Effector CD8-positive, alpha-beta T cell (primary cell): Measurements from ENCODE around the gene ARHGAP8.
"Not testable (repeated sequence)": the region's sequence is repeated elsewhere in the genome, so short reads cannot be mapped to it uniquely, and the experiment has no call there.

Experiments used
- DNase-seq: peaks from one replicate; lab custom pipeline; 2025; lab: John Stamatoyannopoulos, UW

Gene ARHGAP8

DNA sequence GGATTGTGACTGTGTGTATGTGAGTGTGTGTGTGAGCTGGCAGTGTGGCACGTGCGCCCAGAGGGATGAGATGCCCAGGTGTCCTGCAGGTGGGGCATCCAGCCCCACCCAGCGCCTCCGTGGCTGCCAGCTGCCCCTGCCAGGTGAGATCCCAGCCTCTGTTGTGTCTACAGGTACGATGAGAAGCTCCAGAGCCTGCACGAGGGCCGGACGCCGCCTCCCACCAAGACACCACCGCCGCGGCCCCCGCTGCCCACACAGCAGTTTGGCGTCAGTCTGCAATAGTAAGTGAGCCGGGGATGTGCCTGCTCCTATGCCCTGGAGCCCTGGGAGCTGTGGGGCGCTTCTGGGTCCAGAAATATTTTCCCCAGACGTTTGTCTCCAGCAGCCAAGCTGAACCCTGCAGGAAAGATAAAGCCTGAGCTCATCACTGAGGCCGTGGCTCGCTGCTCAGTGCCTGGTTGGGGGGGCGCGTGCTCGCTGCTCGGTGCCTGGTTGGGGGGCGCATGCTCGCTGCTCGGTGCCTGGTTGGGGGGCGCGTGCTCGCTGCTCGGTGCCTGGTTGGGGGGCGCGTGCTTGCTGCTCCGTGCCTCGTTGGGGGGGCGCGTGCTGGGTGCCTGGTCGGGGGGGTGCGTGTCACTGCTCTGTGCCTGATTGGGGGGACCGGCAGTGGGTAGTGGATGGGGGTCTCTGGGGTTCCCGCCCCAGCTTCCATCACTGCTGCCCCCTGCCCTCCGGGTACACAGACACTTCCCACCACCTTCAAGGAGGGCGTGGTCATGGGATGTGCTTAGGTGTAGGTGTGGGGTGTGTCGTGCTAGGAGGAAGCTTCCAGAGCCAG is 73.2 kb downstream of the ARHGAP8 start:
- no peak for DNase-seq

DNA sequence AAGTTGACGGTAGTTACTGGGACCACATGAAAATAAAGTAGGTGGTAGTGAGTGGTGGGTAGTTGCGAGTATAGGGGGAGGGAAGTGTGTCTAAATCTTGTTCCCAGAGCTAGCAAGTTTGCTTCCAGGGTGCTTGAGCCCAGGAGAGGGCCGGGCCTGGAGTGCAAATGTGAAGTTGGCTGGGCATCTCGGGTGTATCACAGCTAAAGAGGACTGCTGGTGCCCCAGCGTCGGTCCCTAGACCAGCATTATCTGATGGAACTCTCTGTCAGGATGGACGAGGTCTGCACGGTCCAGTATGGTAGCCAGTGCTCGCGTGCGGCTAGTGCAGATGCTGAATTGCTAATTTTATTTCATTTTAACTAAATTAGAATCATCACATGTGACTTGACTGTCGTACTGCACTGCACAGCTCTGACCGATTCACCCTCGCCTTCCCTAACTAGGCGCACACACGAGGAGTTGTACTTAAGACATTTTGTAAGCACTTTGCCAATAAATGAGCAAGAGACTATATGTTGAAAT is 75.4 kb downstream of the ARHGAP8 start:
- no peak for DNase-seq

DNA sequence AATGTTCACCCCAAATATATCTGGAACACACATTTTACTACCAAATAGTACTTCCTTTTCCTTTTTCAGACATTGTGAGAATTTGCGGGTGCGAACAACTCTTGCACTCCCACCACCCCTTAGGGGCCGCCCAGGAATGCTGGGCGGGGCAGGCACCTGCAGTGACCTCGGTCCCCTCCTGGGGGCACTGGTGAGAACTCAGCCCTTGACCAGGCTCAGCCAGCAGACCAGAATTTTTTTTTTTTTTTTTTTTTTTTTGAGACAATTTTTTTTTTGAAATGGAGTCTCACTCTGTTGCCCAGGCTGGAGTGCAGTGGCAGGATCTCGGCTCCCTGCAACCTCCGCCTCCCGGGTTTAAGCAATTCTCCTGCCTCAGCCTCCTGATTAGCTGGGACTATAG is 75.8 kb downstream of the ARHGAP8 start:
- DNase-seq = no peak

DNA sequence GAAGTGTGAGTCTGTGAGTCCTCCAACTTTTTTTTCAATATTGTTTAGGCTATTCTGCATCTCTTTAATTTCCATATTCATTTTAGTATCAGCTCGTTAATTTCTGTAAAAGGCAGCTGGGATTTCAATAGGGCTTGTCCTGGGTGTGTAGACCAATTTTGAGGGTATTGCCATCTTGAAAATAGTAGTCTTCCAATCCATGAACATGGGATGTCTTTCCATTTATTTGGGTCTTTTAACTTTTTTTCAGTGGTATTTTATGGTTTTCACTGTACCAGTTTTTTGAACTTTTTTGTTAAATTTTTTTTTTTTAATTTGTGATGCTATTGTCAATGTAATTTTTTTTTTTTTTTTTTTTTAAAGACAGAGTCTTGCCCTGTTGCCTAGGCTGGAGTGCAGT is 79.5 kb downstream of the ARHGAP8 start:
- DNase-seq = no peak

DNA sequence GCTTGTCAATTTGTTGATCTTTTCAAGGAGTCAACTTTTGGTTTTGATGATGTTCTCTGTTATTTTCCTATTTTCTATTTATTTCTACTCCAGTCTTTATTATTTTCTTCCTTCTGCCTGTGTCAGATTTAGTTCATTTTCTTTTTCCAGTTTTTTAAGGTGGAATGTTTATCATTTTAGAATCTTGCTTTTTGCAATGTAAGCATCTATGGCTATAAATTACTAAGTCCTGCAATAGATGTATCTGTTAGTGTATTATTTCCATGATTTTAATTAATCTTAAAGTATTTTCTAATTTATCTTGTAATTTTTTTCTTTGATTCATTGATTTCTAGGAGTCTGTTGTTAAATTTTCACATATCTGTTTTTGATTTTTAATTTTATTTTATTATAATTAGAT is 81.7 kb downstream of the ARHGAP8 start:
- no peak for DNase-seq

DNA sequence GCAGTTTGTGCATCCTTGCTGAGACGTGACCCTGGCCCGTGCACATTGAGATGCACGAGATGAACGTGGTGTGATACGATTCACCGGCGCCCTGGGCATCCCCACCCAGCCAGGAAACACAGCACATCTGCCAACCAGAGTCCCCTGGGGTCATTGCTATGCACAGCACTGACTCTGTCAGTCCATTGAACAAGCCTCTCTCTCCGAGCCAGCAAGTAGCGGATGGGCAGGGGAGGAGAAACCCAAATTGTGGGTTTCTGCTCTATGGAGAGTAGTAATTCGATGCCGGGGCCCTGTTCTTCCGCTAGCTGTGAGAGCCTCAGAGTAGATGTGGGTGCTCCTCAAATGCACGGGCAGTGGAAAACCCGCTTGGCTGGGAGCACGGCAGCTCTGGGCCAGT is 85.1 kb downstream of the ARHGAP8 start:
- no peak for DNase-seq

DNA sequence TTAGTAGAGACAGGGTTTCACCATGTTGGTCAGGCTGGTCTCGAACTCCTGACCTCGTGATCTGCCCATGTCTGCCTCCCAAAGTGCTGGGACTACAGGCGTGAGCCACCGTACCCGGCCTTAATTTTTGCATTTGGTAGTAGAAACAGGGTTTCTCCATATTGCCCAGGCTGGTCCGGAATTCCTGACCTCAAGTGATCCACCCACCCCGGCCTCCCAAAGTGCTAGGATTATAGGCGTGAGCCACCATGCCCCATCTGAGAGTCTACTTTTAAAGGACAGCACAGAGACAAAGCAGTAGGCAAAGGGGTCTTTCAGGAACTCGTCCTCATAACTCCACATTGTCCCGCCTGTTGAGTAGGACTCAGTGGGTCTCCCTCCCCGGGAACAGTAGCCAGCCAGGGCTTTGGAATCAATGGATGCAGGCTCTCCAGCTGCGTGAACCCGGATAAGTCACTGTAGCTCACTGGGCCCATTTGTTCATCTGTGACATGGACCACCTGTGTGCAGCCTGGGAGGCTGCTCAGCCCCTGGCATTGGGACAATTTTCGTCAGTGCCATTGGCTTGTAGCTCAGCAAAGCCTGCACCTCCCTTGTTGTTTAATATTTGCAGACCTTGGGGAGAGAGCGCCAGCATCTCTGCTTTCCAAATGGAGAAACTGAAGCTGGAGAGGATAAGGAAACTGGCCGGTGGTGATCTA is 86.1 kb downstream of the ARHGAP8 start:
- no peak for DNase-seq

DNA sequence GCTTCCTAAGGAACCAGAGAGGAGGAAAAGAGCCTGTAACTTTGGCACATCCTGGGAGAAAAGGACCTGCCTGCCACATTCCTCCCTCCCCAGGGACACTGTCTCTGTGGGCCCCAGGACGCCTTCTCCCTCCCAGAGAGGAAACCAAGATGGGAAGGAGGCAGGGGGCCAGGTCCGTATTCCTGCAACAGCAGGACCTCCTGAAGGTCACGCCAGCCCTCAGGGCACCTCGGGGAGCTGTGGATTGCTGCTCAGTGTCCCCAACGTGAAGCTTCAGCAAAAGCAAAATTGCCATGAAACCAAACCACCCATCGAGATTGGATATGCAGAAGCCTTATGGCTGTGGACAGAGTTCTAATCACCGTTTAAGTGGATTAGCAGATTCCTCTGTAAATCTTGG is 86.7 kb downstream of the ARHGAP8 start:
- DNase-seq = no peak

DNA sequence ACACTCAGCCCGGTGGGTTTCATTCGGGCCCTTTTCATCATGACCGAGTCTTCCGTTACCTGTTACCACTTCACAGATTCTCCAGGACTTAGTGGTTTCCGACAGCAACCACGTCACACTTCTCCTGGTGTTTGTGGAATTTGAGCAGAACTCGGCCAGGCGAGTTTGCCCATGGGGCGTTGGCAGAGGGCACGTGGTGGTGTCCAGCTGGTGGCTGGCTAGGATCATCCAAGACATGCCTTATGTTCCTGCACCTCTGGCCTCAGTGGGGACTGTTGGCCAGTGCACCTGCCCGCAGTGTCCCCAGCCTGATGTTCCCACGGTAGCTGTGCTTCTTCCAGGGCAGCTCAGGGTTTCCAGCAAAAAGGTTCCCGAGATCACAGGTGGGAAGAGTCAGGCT is 87.3 kb downstream of the ARHGAP8 start:
- no peak for DNase-seq

DNA sequence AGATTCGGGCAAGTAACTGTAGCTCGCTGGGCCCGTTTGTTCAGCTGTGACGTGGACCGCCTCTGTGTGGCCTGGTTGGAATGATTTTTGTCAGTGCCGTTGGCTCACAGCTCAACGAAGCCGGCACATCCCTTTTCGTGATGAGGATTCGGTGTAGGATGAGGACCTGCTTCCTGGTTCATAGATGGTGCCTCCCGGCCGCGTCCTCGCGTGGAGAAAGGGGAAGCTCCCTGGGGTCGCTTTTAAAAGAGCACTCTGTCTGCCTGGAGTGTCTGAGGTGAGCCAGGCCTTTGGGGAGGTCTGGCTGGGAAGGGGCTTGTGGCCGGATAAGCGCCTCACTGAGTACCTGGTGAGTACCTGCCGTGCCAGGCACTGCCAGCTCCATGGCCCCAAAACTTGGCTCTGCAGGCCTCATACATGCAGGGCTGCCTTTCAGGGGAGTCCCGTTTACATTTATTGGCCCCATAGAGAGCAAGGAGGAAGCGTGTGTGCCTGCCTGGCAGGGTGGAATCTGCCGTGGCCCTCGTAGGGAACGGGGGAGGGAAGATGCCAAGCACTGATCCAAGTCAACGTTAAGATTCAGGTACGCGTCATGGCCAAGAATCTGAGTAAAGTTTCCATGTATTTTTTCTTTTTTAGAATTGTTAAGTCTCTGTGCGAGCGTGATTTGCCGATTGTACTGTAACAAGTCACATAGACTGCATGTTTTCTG is 88.4 kb downstream of the ARHGAP8 start:
- DNase-seq = no peak

DNA sequence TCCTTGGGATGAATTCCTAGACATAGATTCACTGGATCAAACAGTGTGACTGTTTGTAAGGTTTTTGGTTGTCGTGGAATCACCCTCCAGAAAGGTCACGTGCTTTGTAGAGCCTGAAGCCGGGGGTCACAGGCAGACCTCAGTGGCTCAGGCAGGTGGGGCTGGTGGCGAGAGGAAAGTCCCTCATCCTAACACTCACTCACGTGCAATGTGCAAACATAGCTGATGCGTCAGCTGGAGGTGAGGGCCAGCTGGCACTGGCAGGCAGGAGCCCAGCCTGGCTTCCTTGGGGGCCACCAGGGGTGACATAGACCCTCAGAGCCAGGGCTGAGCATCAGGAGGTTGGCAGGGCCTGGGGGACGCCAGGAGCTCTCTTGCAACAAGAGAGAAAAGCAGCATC is 90.0 kb downstream of the ARHGAP8 start:
- no peak for DNase-seq

DNA sequence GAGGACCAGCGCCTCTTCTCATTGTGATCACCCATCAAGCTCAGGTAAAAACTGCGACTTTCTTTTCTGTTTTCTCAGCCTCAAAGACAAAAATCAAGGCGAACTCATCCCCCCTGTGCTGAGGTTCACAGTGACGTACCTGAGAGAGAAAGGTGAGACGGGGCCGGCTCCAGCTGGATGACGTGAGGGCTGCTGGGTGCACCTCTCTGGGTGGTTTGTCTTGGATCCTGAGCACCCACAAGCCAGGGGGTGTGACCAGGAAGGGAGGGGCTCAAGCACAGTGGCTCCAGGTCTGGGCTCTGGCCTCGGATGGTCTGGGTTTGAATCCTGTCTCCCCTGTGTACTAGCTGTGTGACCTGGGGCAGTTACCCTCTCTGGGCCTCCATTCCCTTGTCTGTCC is 92.8 kb downstream of the ARHGAP8 start:
- no peak for DNase-seq

DNA sequence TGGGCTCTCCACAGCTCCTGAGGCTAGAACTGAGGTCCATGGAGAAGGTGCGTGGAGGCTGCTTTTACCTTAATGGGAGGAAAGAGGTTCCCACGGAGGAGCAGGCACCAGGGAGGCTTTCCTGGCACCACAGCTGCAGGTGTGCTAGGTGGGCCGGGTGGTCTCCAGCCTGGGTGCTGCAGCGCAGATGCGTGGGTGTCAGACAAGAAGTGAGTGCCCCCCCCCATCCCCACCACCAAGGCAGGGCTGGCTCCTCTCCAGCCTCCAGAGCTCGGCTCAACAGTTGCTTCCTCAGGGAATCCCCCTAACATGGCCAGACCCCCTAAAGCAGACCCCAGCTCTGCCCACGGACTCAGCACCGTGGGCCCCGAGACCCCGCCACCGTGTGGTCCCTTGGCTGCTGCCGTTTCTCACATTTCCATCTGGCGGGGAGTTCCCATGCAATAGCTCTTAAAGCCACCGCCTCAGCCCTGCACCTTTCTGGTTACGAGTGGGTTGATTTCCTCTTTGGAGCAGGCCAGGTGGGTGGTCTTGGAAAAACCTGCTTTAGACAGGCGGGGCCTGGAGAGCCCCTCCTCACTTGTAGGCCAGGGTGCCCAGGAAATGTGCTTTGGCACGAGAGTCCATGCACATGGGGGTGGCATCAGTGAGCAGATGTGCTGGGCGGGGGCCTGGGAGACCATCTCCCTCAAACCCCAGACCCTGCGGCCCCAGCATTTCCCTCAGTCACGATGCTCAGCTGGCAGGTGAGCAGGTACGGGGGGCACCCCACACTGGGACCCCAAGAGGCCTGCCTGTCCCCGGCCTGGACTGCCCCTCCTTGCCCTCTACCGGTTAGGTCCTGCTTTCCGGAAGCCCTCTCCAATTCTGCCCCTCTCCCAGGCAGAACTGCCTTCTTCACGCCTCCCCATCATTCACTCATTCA is 93.7 kb downstream of the ARHGAP8 start:
- no peak for DNase-seq

DNA sequence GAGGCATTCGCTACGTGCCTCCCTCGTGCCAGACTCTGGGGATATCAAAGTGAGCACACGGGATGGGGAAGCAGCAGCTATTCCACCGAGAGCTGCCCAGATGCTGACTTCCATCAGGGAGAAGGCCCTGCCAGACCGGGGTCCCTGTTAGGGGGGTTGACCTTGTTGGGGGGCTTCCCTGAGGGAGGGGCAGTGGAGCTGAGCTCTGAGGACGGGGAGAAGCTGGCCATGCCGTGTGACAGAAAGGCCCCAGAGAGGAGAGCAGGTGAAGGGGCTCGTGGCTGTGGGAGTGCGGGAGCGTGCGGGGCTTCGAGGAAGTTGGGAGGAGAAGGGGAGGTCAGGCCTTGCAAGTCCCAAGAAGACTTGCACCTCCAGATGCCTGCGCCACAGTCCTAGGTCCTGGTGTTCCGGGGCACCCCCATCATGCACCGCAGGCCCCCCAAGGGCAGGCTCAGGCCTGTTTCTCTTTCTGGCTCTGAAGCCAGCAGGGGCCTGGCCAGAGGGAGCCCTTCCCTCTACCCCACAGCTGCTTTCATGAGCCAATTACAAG is 94.4 kb downstream of the ARHGAP8 start:
- DNase-seq = no peak

DNA sequence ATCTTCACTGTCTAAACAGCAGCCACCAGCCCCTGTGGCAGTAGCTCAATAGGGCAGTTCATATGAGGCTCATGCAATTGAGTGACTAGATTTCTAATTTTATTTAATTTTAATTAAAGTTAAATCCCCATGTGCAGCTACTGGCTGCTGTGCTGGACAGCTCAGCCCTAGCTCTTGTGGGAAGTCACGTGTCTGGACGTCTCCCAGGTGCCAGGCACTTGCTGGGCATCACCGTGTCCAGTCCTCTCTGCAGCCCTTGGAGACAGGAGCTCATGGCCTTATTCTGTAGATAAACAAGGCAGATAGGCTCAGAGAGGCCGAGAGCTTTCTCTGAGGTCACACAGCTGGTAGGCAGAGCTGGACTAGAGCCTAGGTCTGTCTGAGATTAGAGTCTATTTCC is 95.0 kb downstream of the ARHGAP8 start:
- DNase-seq = no peak

DNA sequence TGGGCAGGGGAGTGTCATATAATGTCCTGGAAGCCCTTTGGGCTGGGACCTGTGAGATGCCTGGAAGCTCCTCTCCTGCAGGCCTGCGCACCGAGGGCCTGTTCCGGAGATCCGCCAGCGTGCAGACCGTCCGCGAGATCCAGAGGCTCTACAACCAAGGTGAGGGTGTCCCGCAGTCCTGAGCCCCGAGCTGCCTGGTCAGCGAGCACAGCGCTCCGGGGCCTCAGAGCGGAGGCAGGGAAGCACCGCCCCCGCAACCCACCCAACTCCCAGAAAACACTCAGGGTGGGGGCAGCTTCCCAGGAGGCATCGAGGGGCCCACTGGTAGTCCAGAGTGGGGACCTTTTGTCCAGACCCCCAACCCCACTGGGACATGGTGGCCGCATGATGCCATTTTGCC is 95.5 kb downstream of the ARHGAP8 start:
- no peak for DNase-seq

DNA sequence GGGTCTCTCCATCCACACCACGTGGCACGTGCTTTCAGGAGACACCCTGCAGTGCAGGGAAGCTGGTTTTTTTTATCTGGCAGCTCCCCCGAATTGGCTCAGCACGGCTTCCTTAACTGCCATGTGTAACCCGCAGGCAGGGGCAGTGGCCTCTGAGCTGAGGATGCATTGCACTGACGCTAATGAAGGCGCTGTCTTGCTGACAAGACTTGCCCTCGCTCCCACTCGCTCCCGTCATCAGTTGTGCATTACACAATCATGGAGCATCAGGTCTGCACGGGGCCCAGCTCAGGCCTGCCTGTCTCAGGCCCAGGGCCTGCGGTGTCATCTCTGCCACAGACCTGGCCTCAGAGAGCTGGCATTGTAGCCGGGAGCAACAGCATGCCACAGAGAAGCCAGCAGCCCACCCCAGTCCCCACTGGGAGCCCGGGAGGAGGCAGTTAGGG is 95.9 kb downstream of the ARHGAP8 start:
- no peak for DNase-seq

DNA sequence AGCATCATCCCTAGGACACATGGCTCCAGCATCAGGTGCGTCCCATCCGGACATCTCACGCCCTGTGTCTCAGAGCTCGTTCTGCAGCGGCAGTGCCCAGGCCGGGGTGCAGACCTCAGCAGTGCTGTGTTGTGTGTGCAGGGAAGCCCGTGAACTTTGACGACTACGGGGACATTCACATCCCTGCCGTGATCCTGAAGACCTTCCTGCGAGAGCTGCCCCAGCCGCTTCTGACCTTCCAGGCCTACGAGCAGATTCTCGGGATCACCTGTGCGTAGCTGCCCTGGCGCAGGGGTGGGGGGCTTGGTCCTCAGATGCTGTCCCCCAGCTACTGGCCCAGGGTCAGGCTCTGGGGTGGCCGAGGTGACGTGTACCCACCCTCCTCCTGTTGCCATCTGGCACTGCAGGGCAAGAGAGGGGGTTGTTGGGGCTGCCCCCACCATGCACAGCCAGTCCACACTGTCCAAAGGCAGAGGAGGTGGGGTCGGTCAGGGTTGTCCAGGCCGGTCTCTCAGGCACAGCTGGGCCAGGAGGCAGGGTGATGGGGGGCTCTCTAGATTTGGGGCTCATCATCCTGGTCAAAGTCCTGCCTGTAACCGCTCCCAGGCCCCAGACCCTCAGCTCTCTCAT is 96.5 kb downstream of the ARHGAP8 start:
- no peak for DNase-seq

DNA sequence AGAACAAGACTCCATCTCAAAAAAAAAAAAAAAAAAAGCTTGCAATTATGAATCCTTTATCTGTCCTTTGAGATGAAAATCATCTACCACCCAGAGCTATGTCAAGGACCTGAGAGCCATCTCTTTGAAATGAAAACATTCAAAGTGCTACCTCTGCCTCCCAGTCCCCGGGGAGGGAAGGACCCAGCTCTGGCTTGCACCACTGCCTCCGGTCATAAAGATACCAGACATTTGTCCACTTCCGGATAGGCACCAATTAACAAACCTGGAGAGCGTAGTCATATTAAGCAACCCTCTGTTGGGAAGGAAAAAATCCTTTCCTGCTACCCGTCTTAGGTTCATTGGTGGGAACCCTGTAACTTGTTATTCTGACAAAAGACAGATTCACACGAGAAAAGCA is 98.6 kb downstream of the ARHGAP8 start:
- no peak for DNase-seq

DNA sequence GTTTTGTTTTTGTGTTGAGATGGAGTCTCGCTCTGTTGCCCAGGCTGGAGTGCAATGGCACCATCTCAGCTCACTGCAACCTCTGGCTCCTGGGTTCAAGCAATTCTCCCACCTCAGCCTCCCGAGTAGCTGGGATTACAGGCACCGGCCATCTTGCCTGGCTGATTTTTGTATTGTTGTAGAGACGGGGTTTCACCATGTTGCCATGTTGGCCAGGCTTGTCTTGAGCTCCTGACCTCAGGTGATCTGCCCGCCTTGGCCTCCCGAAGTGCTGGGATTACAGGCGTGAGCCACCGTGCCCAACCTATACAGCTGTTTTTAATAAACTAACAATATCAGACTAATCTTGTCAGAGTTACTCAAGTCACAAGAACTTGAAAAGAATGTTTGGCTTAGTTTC is 102.3 kb downstream of the ARHGAP8 start:
- DNase-seq = not testable (repeated sequence)

DNA sequence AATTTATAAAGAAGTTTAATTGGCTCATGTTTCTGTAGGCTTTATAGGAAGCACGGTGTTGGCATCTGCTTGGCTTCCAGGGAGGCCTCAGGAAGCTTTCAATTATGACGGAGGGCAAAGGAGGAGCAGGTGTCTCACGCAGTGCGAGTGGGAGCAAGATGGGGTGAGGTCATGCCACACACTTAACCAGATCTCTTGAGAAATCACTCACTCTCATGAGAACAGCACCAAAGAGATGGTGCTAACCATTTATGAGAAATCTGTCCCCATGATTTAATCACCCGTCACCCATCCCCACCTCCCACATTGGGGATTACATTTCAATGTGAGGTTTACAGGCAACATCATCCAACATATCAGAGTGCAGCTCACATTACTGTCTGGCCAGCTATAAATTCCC is 103.5 kb downstream of the ARHGAP8 start:
- DNase-seq = no peak
